Testis (tissue), 3 donors: Measurements from ENCODE around the gene CACNB2. TPM values are rescaled to one million over a fixed set of nuclear protein-coding genes. Genes with fewer than 3 reads are reported as not detected.
A peak's percentile ranks its signal among the peaks of the same experiment; 100 is the strongest.
"Not testable (repeated sequence)": the region's sequence is repeated elsewhere in the genome, so short reads cannot be mapped to it uniquely, and the experiment has no call there.

ENCODE experiments used
- DNase-seq: peaks from one replicate; pipeline ENCODE4 v3.0.0-alpha.2; 2019
- H3K27ac ChIP-seq, 2 donors: fragments of 200-600 bp; sonication (generic); one replicate each; pipeline ENCODE4 v1.5.1; 2019
- H3K27me3 ChIP-seq: fragments of 200-600 bp; sonication (generic); one replicate; pipeline ENCODE4 v1.5.1; 2019
- H3K36me3 ChIP-seq: fragments of 200-600 bp; sonication (generic); one replicate; pipeline ENCODE4 v1.5.1; 2017; ENCODE audit warnings: low read depth; ENCODE audit errors: missing control alignments
- H3K4me1 ChIP-seq: fragments of 200-600 bp; sonication (generic); one replicate; pipeline ENCODE4 v1.5.1; 2019
- H3K4me3 ChIP-seq, 2 donors: fragments of 200-600 bp; sonication (generic); one replicate each; pipeline ENCODE4 v1.5.1; 2017 to 2019
- H3K9me3 ChIP-seq: fragments of 200-600 bp; sonication (generic); one replicate; pipeline ENCODE4 v1.5.1; 2017
- POLR2A ChIP-seq: fragments of 450-650 bp; IDR thresholded peaks from one replicate; pipeline ENCODE4 v1.6.1; 2017; ENCODE audit warnings: antibody characterized with exemption, mild to moderate bottlenecking, moderate library complexity
- WGBS, 2 donors: methylation state at CpG; one replicate each; pipeline ENCODE4 v1.1.5; 2018; 5-methylcytosine and 5-hydroxymethylcytosine counted together
- intact Hi-C: fragments of 100-400 bp; cut with DNase I; formaldehyde crosslinking; loops from one replicate; pipeline ENCODE4 v1.15.1; 2023; ENCODE audit warnings: low total_unique reads
- polyA plus RNA-seq: library from polyadenylated mRNA; stranded (reverse); fragments of 350-450 nt; fragmentation: Illumina TruSeq; extraction: RNeasy Lipid Tissue Mini Kit (QIAGEN cat#74804); gene quantifications from one replicate; pipeline ENCODE4 v1.2.3, GENCODE V29; 2014; ENCODE audit warnings: low read depth, low replicate concordance; ENCODE audit not compliant: insufficient read depth
- total RNA-seq, 2 donors: library from RNA; depleted of rRNA; stranded (reverse); fragments of >200 nt; gene quantifications; one replicate each; pipeline ENCODE4 v1.2.3, GENCODE V29; 2016
- TF ChIP-seq, protein P1 (sequence below), 3 experiments: fragments of 450-650 bp in 2 of 3; fragments of 200-600 bp in 1 of 3; sonication (generic) in 1 of 3; IDR thresholded peaks; one replicate each; pipeline ENCODE4 v1.5.1; 2016 to 2019; ENCODE audit warnings: antibody characterized with exemption in 3 of 3, mild to moderate bottlenecking in 2 of 3, moderate library complexity in 1 of 3

The CACNB2 gene
- total and polyA plus RNA-seq, 3 donors from 2014 or later = 1.3 to 4.8 (median 1.4) TPM

DNA sequence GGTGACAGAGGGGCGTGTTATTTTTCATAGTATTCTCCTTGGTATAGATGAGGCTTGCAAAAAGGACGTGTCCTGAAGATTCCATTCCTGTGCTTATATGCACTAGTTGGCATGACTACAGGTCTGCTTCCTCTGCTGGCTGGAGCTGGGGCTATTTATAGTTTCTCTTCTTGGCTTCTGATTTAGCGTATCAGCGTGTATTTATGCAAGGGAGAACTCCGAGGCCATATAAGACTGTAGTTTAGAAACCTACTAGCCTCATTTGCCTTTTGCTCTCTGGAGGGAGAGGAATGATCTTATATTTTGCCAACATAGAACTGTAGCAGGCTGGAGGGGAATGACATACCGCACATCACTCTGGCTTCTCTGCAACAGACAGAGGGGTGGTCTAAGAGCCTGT, 39.7 kb downstream of the CACNB2 start:
- H3K4me1 ChIP-seq = peaks cover 7% of the 10 kb centered on the region
- DNase-seq = peak; percentile 43
- 36 to 51% methylated on average over 6 of the region's 6 CpGs for WGBS, 2 donors

GRCh38 chr10:18181382-18181781, 41.2 kb downstream of the CACNB2 start:
- DNase-seq, H3K4me3 ChIP-seq, H3K27ac ChIP-seq, H3K36me3 ChIP-seq, H3K9me3 ChIP-seq, H3K27me3 ChIP-seq, intact Hi-C loops, H3K4me1 ChIP-seq: not testable (repeated sequence)
- 93 to 97% methylated on average over 5 of the region's 5 CpGs for WGBS, 2 donors

More for the DNA sequence above, 39.7 kb downstream of the CACNB2 start:
- H3K27me3 ChIP-seq = no peaks in the 10 kb centered on the region
- no peaks in the 10 kb centered on the region for H3K9me3 ChIP-seq
- H3K27ac ChIP-seq = peak overlapping the region in 1 of 2 donors; percentile 6
- intact Hi-C loops = no loop called here
- no peak overlapping the region for H3K4me3 ChIP-seq
- TF ChIP-seq, protein P1, sequence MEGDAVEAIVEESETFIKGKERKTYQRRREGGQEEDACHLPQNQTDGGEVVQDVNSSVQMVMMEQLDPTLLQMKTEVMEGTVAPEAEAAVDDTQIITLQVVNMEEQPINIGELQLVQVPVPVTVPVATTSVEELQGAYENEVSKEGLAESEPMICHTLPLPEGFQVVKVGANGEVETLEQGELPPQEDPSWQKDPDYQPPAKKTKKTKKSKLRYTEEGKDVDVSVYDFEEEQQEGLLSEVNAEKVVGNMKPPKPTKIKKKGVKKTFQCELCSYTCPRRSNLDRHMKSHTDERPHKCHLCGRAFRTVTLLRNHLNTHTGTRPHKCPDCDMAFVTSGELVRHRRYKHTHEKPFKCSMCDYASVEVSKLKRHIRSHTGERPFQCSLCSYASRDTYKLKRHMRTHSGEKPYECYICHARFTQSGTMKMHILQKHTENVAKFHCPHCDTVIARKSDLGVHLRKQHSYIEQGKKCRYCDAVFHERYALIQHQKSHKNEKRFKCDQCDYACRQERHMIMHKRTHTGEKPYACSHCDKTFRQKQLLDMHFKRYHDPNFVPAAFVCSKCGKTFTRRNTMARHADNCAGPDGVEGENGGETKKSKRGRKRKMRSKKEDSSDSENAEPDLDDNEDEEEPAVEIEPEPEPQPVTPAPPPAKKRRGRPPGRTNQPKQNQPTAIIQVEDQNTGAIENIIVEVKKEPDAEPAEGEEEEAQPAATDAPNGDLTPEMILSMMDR (IDR thresholded peaks at IDR 0.05) = no peak
- TF ChIP-seq POLR2A = no peak
- no peaks in the 10 kb centered on the region for H3K36me3 ChIP-seq

DNA sequence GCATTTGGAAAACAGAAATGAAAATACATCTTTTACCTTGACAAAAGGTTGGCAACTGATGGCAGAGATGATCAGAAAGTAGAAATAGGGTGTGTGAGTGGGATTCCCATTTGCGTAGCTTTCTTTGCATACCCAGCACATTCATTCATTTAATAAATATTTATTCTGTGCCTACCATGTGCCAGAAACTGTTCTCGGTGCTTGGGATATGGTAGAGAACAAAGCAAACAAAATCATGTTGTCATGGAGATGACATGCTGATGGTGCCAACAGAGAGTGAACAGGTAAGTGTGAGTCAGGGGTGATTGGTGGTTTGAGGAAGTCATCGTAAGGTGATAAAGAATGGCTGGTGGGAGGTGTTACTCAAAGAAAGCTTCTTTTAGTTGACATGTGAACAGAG, 45.4 kb downstream of the CACNB2 start:
- Histone ChIP-seq H3K36me3 (no peaks in the 10 kb centered on the region), H3K27ac (no peak overlapping the region), H3K4me1 (no peaks in the 10 kb centered on the region), H3K4me3 (no peak overlapping the region), H3K9me3 (no peaks in the 10 kb centered on the region), H3K27me3 (no peaks in the 10 kb centered on the region)
- intact Hi-C loops = no loop called here
- no peak for DNase-seq
- 79 to 82% methylated on average over 3 of the region's 3 CpGs for WGBS, 2 donors
- TF ChIP-seq, protein P1 (IDR thresholded peaks at IDR 0.05) = no peak
- TF ChIP-seq POLR2A = no peak

DNA sequence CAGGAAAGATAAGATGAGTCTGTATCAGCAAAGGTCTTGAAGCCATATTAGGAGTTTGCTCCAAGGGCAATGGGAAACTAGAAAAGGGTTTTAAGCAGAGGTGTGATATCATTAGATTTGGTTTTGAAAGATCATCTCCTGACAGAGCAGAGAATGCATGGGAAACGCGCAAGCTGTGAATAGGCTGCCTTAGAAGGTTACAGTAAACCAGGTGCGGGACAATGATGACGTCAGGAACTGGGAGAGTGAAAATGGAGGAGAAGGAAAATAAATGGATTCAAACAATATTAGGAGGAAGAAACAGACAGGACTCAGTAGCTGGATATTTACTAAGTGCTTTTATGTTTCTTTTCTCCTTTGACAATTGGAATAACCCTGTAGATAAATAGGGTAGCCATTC, 50.6 kb downstream of the CACNB2 start:
- Histone ChIP-seq H3K27me3 (no peaks in the 10 kb centered on the region), H3K36me3 (no peaks in the 10 kb centered on the region), H3K4me3 (no peak overlapping the region), H3K4me1 (peaks cover 10% of the 10 kb centered on the region), H3K27ac (no peak overlapping the region), H3K9me3 (no peaks in the 10 kb centered on the region)
- DNase-seq = no peak
- 95% methylated on average over 4 of the region's 4 CpGs for WGBS, 2 donors
- intact Hi-C loops = no loop called here
- TF ChIP-seq, protein P1 (IDR thresholded peaks at IDR 0.05) = no peak
- TF ChIP-seq POLR2A = no peak

- DNase-seq = no peak
- TF ChIP-seq, protein P1 (IDR thresholded peaks at IDR 0.05) = no peak
- no peak for TF ChIP-seq POLR2A
- Histone ChIP-seq H3K4me3 (no peak overlapping the region), H3K36me3 (no peaks in the 10 kb centered on the region), H3K9me3 (no peaks in the 10 kb centered on the region), H3K27ac (no peak overlapping the region), H3K4me1 (peaks cover 11% of the 10 kb centered on the region), H3K27me3 (no peaks in the 10 kb centered on the region)
- 52 to 68% methylated on average over 2 of the region's 2 CpGs for WGBS, 2 donors
- intact Hi-C loops = no loop called here
Observed at GRCh38 chr10:18194634-18195033, 54.4 kb downstream of the CACNB2 start.
